Uterus (tissue), 4 donors: ENCODE results near the gene ADK. TPM values are rescaled to one million over a fixed set of nuclear protein-coding genes. Genes with fewer than 3 reads are reported as not detected.

Experiments
- DNase-seq, 2 donors: peaks; one replicate each; pipeline ENCODE4 v3.0.0-alpha.2; 2019 to 2020
- H3K27ac ChIP-seq, 2 donors: fragments of 200-600 bp; sonication (generic); 1 replicate in 1 of 2; 2 replicates in 1 of 2; pipeline ENCODE4 v1.5.1; 2016 to 2018
- H3K27me3 ChIP-seq, 2 donors: fragments of 200-600 bp; sonication (generic); one replicate each; pipeline ENCODE4 v1.5.1; 2018 to 2019; ENCODE audit warnings: control low read depth in 1 of 2
- H3K36me3 ChIP-seq, 2 donors: fragments of 200-600 bp; sonication (generic); one replicate each; pipeline ENCODE4 v1.5.1; 2019; ENCODE audit warnings: control low read depth in 1 of 2
- H3K4me1 ChIP-seq, 2 donors: fragments of 200-600 bp; sonication (generic); one replicate each; pipeline ENCODE4 v1.5.1; 2018 to 2019; ENCODE audit warnings: control low read depth in 1 of 2
- H3K4me3 ChIP-seq, 2 donors: fragments of 200-600 bp; sonication (generic); 1 replicate in 1 of 2; 2 replicates in 1 of 2; pipeline ENCODE4 v1.5.1; 2018 to 2019; ENCODE audit warnings: mild to moderate bottlenecking in 1 of 2
- H3K9me3 ChIP-seq, 2 donors: fragments of 200-600 bp; sonication (generic); one replicate each; pipeline ENCODE4 v1.5.1; 2019; ENCODE audit warnings: control low read depth in 1 of 2
- POLR2A ChIP-seq, 2 donors: fragments of 450-650 bp; IDR thresholded peaks; one replicate each; pipeline ENCODE4 v1.6.1; 2016; ENCODE audit warnings: antibody characterized with exemption in 2 of 2, mild to moderate bottlenecking in 1 of 2, moderate library complexity in 1 of 2
- intact Hi-C: fragments of 100-400 bp; cut with DNase I; formaldehyde crosslinking; loops from one replicate; pipeline ENCODE4 v1.15.1; 2023; ENCODE audit warnings: low total_unique reads
- total RNA-seq, 4 donors: library from RNA; depleted of rRNA in 3 of 4; stranded (reverse); fragments of >200 nt in 3 of 4; gene quantifications; one replicate each; pipeline versions ENCODE4 v1.1.0 to v1.2.4, GENCODE V29; 2014 to 2023
- TF ChIP-seq, protein P1 (sequence below), 4 experiments: fragments of 200-600 bp in 2 of 4; fragments of 450-650 bp in 2 of 4; sonication (generic) in 2 of 4; IDR thresholded peaks; one replicate each; pipeline ENCODE4 v1.5.1; 2016 to 2019; ENCODE audit warnings: antibody characterized with exemption in 4 of 4, mild to moderate bottlenecking in 2 of 4, moderate library complexity in 1 of 4
- donor health status: DM: yes; HTN: yes; CAD: no.

ADK gene
- total RNA-seq, 4 donors from 2014 or later: 12.6 to 41.1 (median 19.0) TPM

DNA sequence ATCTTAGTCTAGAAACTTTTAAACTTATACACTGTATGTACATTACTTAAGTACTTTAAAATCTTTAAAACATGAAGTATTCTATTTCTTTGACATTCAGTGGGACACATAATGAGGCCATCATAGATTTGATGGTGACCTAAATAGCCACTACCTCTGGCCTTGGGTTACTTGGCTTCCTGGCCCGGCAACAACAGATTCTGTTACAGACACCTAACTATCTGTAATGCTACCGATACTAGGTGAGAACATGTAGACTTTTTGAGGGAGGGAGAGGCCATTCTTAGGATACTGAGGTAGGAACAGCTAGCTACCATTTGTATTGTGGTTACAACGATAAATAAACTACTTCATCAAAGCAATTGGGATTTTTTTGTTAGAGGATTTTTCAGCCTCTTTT, 520.7 kb downstream of the ADK start:
- Histone ChIP-seq H3K4me1 (no peaks in the 10 kb centered on the region), H3K27ac (no peak overlapping the region), H3K36me3 (no peaks in the 10 kb centered on the region), H3K9me3 (no peaks in the 10 kb centered on the region), H3K27me3 (no peaks in the 10 kb centered on the region), H3K4me3 (no peak overlapping the region)
- intact Hi-C loops: no loop called here
- DNase-seq: no peak
- TF ChIP-seq POLR2A (IDR thresholded peaks at IDR 0.05): no peak
- TF ChIP-seq, protein P1, sequence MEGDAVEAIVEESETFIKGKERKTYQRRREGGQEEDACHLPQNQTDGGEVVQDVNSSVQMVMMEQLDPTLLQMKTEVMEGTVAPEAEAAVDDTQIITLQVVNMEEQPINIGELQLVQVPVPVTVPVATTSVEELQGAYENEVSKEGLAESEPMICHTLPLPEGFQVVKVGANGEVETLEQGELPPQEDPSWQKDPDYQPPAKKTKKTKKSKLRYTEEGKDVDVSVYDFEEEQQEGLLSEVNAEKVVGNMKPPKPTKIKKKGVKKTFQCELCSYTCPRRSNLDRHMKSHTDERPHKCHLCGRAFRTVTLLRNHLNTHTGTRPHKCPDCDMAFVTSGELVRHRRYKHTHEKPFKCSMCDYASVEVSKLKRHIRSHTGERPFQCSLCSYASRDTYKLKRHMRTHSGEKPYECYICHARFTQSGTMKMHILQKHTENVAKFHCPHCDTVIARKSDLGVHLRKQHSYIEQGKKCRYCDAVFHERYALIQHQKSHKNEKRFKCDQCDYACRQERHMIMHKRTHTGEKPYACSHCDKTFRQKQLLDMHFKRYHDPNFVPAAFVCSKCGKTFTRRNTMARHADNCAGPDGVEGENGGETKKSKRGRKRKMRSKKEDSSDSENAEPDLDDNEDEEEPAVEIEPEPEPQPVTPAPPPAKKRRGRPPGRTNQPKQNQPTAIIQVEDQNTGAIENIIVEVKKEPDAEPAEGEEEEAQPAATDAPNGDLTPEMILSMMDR (IDR thresholded peaks at IDR 0.05): no peak

- H3K4me3 ChIP-seq: no peak overlapping the region
- intact Hi-C loops: no loop called here
- no peak for DNase-seq
- H3K4me1 ChIP-seq: no peaks in the 10 kb centered on the region
- no peaks in the 10 kb centered on the region for H3K27me3 ChIP-seq
- TF ChIP-seq POLR2A (IDR thresholded peaks at IDR 0.05): no peak
- TF ChIP-seq, protein P1 (IDR thresholded peaks at IDR 0.05): no peak
- H3K9me3 ChIP-seq: no peaks in the 10 kb centered on the region
- H3K27ac ChIP-seq: no peak overlapping the region
- no peaks in the 10 kb centered on the region for H3K36me3 ChIP-seq
Measured at GRCh38 chr10:74672430-74673165, 521.6 kb downstream of the ADK start.

DNA sequence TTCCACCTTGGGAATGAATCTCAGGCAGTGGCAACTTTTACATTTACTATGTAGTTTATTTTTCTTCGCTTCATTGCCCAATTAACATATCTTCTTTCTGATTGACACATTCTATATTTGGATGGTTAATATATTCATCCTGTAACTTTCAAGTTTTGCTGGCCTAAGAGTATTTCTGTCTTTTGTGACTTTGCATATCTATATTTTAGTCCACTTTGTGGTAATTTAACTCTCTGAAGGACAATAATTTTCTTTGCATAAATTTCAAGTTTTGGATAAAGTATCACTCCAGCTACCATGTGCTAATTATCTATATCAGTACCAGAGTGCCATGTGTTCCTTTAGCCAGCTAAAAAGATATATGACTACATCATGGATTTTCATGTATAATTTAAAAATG, 523.9 kb downstream of the ADK start:
- H3K36me3 ChIP-seq: no peaks in the 10 kb centered on the region
- H3K27ac ChIP-seq: no peak overlapping the region
- intact Hi-C loops: no loop called here
- H3K4me1 ChIP-seq: no peaks in the 10 kb centered on the region
- H3K9me3 ChIP-seq: no peaks in the 10 kb centered on the region
- H3K27me3 ChIP-seq: no peaks in the 10 kb centered on the region
- DNase-seq: no peak
- TF ChIP-seq POLR2A (IDR thresholded peaks at IDR 0.05): no peak
- TF ChIP-seq, protein P1 (IDR thresholded peaks at IDR 0.05): no peak
- H3K4me3 ChIP-seq: no peak overlapping the region

GRCh38 chr10:74675484-74675883, 524.5 kb downstream of the ADK start:
- no peaks in the 10 kb centered on the region for H3K27me3 ChIP-seq
- DNase-seq: no peak
- no peaks in the 10 kb centered on the region for H3K36me3 ChIP-seq
- no peak overlapping the region for H3K4me3 ChIP-seq
- TF ChIP-seq, protein P1 (IDR thresholded peaks at IDR 0.05): no peak
- no peak for TF ChIP-seq POLR2A (IDR thresholded peaks at IDR 0.05)
- no peaks in the 10 kb centered on the region for H3K9me3 ChIP-seq
- H3K4me1 ChIP-seq: no peaks in the 10 kb centered on the region
- H3K27ac ChIP-seq: no peak overlapping the region
- intact Hi-C loops: no loop called here

DNA sequence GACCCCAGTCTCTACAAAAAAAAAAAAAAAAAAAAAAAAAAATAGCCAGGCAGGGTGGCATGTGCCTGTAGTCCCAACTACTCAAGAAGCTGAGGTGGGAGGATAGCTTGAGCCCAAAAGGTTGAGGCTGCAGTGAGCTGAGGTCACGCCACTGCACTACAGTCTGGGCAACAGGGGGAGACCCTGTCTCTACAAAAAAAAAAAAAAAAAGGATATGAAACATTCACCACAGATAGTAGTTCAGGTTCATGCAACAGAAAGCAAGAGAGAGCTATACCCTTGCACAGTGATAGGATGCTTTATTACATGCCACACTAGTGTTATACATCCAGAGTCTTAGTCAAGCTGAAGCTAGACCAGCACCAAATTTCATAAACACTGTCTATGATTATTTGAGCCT, 526.9 kb downstream of the ADK start:
- no peaks in the 10 kb centered on the region for H3K4me1 ChIP-seq
- H3K27me3 ChIP-seq: no peaks in the 10 kb centered on the region
- H3K27ac ChIP-seq: no peak overlapping the region
- DNase-seq: no peak
- H3K36me3 ChIP-seq: no peaks in the 10 kb centered on the region
- no peak for TF ChIP-seq POLR2A (IDR thresholded peaks at IDR 0.05)
- H3K9me3 ChIP-seq: no peaks in the 10 kb centered on the region
- H3K4me3 ChIP-seq: no peak overlapping the region
- intact Hi-C loops: no loop called here
